PC-9 (cell line): ENCODE measurements around the gene QRFP. TPM values are rescaled to one million over a fixed set of nuclear protein-coding genes. Genes with fewer than 3 reads are reported as not detected.

Experiments
- BruUV-seq: library from RNA; stranded (reverse); fragments of 400-500 nt; replicated peaks from 2 replicates; lab custom pipeline; 2021; lab: Mats Ljungman, UMichigan
- CTCF ChIA-PET: fragments of 300-600 bp; sonication (Branson Sonifier 250); formaldehyde crosslinking; loops from one replicate; lab custom pipeline; 2022; ENCODE audit warnings: antibody characterized with exemption; lab: Charles Lee
- POLR2A ChIA-PET: fragments of 300-600 bp; sonication (Branson Sonifier 250); formaldehyde crosslinking; loops from one replicate; lab custom pipeline; 2022; ENCODE audit warnings: antibody characterized with exemption; ENCODE audit not compliant: unreplicated experiment; lab: Charles Lee
- DNase-seq, 2 experiments: peaks; one replicate each; pipeline versions ENCODE4 v3.0.0 to v3.0.0-alpha.2; 2015 to 2022; ENCODE audit warnings: mixed read lengths in 1 of 2
- H2AFZ ChIP-seq: fragments of 200-600 bp; sonication (generic); 2 replicates; pipeline ENCODE4 v1.8.1; 2017; ENCODE audit warnings: antibody characterized with exemption
- H3F3A ChIP-seq: fragments of 200-600 bp; sonication (generic); 2 replicates; pipeline ENCODE4 v1.8.1; 2017; ENCODE audit warnings: antibody characterized with exemption, mild to moderate bottlenecking, low read depth; ENCODE audit not compliant: insufficient read depth
- H3K27ac ChIP-seq: fragments of 200-600 bp; sonication (generic); 2 replicates; pipeline ENCODE4 v1.6.1; 2016; ENCODE audit warnings: mixed run types
- H3K27me3 ChIP-seq: fragments of 200-600 bp; sonication (generic); 2 replicates; pipeline ENCODE4 v1.6.1; 2016; ENCODE audit warnings: low read depth, mixed run types; ENCODE audit not compliant: insufficient read depth
- H3K36me3 ChIP-seq: fragments of 200-600 bp; sonication (generic); 2 replicates; pipeline ENCODE4 v1.6.1; 2016; ENCODE audit warnings: low read depth, mixed run types
- H3K4me1 ChIP-seq: fragments of 200-600 bp; sonication (generic); replicated peaks from 2 replicates; pipeline ENCODE4 v1.6.1; 2016; ENCODE audit warnings: mixed run types; ENCODE audit not compliant: insufficient read depth
- H3K4me2 ChIP-seq: fragments of 200-600 bp; sonication (generic); 2 replicates; pipeline ENCODE4 v1.6.1; 2017; ENCODE audit warnings: mixed run types
- H3K4me3 ChIP-seq: fragments of 200-600 bp; sonication (generic); 2 replicates; pipeline ENCODE4 v1.6.1; 2016; ENCODE audit warnings: mixed run types
- H3K79me2 ChIP-seq: fragments of 200-600 bp; sonication (generic); 2 replicates; pipeline ENCODE4 v1.6.1; 2017; ENCODE audit warnings: low read depth, mixed run types
- H3K9me2 ChIP-seq: fragments of 200-600 bp; sonication (generic); 2 replicates; pipeline ENCODE4 v1.8.1; 2017; ENCODE audit warnings: mild to moderate bottlenecking; ENCODE audit not compliant: insufficient read depth
- H3K9me3 ChIP-seq: fragments of 200-600 bp; sonication (generic); 2 replicates; pipeline ENCODE4 v1.8.1; 2016; ENCODE audit warnings: low read depth; ENCODE audit not compliant: insufficient read depth
- H4K20me1 ChIP-seq: fragments of 200-600 bp; sonication (generic); 2 replicates; pipeline ENCODE4 v1.8.1; 2017; ENCODE audit not compliant: insufficient read depth
- CTCF ChIP-seq: fragments of 200-600 bp; sonication (generic); conservative IDR thresholded peaks from 2 replicates; pipeline ENCODE4 v1.6.1; 2017; ENCODE audit warnings: mixed run types, antibody characterized with exemption, mild to moderate bottlenecking, moderate library complexity
- EZH2 ChIP-seq: fragments of 200-600 bp; sonication (generic); IDR thresholded peaks from 2 replicates; pipeline ENCODE4 v1.8.0; 2017; ENCODE audit warnings: antibody characterized with exemption, low read depth
- intact Hi-C: fragments of 100-400 bp; cut with micrococcal nuclease; formaldehyde crosslinking; loops from one replicate; pipeline ENCODE4 v1.10.0; 2022; ENCODE audit not compliant: unreplicated experiment
- total RNA-seq: library from RNA; stranded (reverse); gene quantifications from 2 replicates; pipeline ENCODE4 v1.2.3, GENCODE V29; 2021

The QRFP gene
- total RNA-seq, 1 experiment from 2014 or later: not detected

DNA sequence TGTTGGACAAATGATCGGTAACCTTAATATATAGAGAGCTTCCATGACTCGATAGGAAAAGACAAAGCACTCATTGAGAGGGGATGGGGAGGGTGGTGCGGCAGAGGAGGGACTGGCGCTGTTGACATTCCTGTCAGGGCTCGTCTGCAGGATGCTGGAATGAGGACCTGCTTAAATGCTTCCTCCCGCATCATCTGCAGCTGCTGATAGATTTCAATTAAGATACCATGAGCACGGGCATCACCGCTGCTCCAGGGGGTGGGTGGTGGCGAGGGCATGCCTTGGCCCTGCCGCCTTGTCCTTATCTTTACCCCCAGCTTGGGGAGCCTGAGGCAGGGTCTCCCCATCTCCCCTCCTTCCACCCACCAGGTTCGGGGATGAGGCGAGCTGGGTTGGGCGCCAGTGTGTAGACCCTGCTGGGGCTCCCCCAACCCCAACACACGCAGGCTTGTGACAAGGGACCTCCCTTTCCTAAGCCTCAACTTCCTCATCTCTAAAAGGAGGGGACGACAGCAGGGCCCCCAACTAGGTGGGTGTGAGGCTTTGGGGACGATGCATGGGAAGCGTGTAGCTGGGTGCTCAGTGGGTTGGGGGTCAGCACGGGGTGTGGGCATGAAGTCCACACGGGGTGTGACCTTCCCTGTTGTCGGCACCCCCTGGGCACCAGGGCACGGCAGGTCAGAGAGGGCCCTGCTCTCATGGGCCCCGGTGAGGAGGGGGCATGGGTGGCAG lies 11.7 kb upstream of the QRFP start:
- no TSS peak for BruUV-seq
- no peaks in the 10 kb centered on the region for H3F3A ChIP-seq
- H4K20me1 ChIP-seq: no peaks in the 10 kb centered on the region
- intact Hi-C loops: no loop called here
- H3K27me3 ChIP-seq: no peaks in the 10 kb centered on the region
- H3K9me2 ChIP-seq: no peaks in the 10 kb centered on the region
- no peaks in the 10 kb centered on the region for H3K36me3 ChIP-seq
- no peaks in the 10 kb centered on the region for H3K9me3 ChIP-seq
- no peak for TF ChIP-seq CTCF
- H3K4me1 ChIP-seq: 0 out of 2 replicates have a peak, but pooled peaks cover 4% of the 10 kb centered on the region
- no peak for DNase-seq
- ChIA-PET CTCF (no interaction called here), POLR2A (no interaction called here)
- no peak overlapping the region for H3K4me3 ChIP-seq
- no peak overlapping the region for H3K4me2 ChIP-seq
- no peak overlapping the region for H3K27ac ChIP-seq
- no peak overlapping the region for H2AFZ ChIP-seq
- no peaks in the 10 kb centered on the region for H3K79me2 ChIP-seq

GRCh38 chr9:130906735-130907416 lies 10.3 kb upstream of the QRFP start:
- Histone ChIP-seq H4K20me1 (no peaks in the 10 kb centered on the region), H3K4me1 (no peaks in the 10 kb centered on the region), H3K27ac (no peak overlapping the region), H3K79me2 (no peaks in the 10 kb centered on the region), H3K9me2 (no peaks in the 10 kb centered on the region), H3K27me3 (0 out of 2 replicates have a peak, but pooled peaks cover 9% of the 10 kb centered on the region), H3F3A (no peaks in the 10 kb centered on the region), H3K4me2 (no peak overlapping the region), H2AFZ (no peak overlapping the region), H3K9me3 (no peaks in the 10 kb centered on the region), H3K36me3 (no peaks in the 10 kb centered on the region), H3K4me3 (no peak overlapping the region)
- intact Hi-C loops: no loop called here
- CTCF ChIA-PET: no interaction called here
- no peak for DNase-seq
- POLR2A ChIA-PET: interaction anchor here (0.6 kb wide), 1 partner anchor 59 kb away, joined by 3 read pairs; no protein-coding TSS in a partner anchor
- TF ChIP-seq EZH2 (no peak), CTCF (no peak)
- BruUV-seq: no TSS peak

GRCh38 chr9:130905902-130906734 lies 9.5 kb upstream of the QRFP start:
- no peaks in the 10 kb centered on the region for H3F3A ChIP-seq
- H3K4me1 ChIP-seq: no peaks in the 10 kb centered on the region
- no peaks in the 10 kb centered on the region for H3K9me2 ChIP-seq
- ChIA-PET POLR2A (no interaction called here), CTCF (no interaction called here)
- no peaks in the 10 kb centered on the region for H3K79me2 ChIP-seq
- H3K36me3 ChIP-seq: no peaks in the 10 kb centered on the region
- no peaks in the 10 kb centered on the region for H3K9me3 ChIP-seq
- TF ChIP-seq CTCF (no peak), EZH2 (no peak)
- no peak overlapping the region for H3K4me2 ChIP-seq
- no peak overlapping the region for H3K4me3 ChIP-seq
- no TSS peak for BruUV-seq
- intact Hi-C loops: no loop called here
- no peak overlapping the region for H2AFZ ChIP-seq
- no peak overlapping the region for H3K27ac ChIP-seq
- no peak for DNase-seq
- no peaks in the 10 kb centered on the region for H4K20me1 ChIP-seq
- H3K27me3 ChIP-seq: peaks cover 13% of the 10 kb centered on the region
